Spleen (tissue), 7 donors: Measurements from ENCODE around the gene RABL6.
A peak's percentile ranks its signal among the peaks of the same experiment; 100 is the strongest.

Experiments
- CTCF ChIP-seq, 11 experiments: fragments of 200-600 bp in 7 of 11; fragments of 450-650 bp in 4 of 11; sonication (generic) in 4 of 11; IDR thresholded peaks in 8 of 11; conservative IDR thresholded peaks in 3 of 11; 1 replicate in 7 of 11; 2 replicates in 4 of 11; pipeline versions ENCODE4 v1.4.0 to v1.8.0; 2016 to 2021; ENCODE audit warnings: antibody characterized with exemption in 11 of 11, inconsistent platforms in 4 of 11, mild to moderate bottlenecking in 1 of 11
- POLR2AphosphoS5 ChIP-seq, 3 donors: sonication (generic); formaldehyde crosslinking; IDR thresholded peaks; one replicate each; pipeline ENCODE4 v1.5.1; 2017; ENCODE audit warnings: antibody characterized with exemption in 3 of 3
- donor health status: DM: no; HTN: no; CAD: no; lungs with moderate emphysema.
- donor health status: DM: no; HTN: no; CAD: no.
- donor health status: DM: no; HTN: no; CAD: no.

GRCh38 chr9:136881691-136882108 lies 74.0 kb downstream of the RABL6 start:
- TF ChIP-seq CTCF (IDR thresholded peaks at IDR 0.05 in 8 of 11, conservative IDR thresholded peaks at IDR 0.05 in 3 of 11) (no peak), POLR2AphosphoS5 (IDR thresholded peaks at IDR 0.05) (peak; percentile 37 to 68 (median 53))
